GM23338 (cell line): ENCODE results near the gene TXNDC12.
"Not testable (repeated sequence)": the region's sequence is repeated elsewhere in the genome, so short reads cannot be mapped to it uniquely, and the experiment has no call there.

Experiments used
- CREB1 ChIP-seq: fragments of 250-450 bp; sonication (Bioruptor Pico); IDR thresholded peaks from 2 replicates; pipeline ENCODE4 v1.5.0; 2020; ENCODE audit warnings: low read depth, mild to moderate bottlenecking, moderate library complexity
- CTCF ChIP-seq, 2 experiments: fragments of 200-600 bp in 1 of 2; sonication (generic) in 1 of 2; conservative IDR thresholded peaks; 2 replicates each; pipeline versions ENCODE4 v1.5.1 to v1.6.1; 2016 to 2017; ENCODE audit warnings: antibody characterized with exemption in 2 of 2, low read depth in 2 of 2, mild to moderate bottlenecking in 2 of 2, moderate library complexity in 1 of 2
- EZH2 ChIP-seq: fragments of 200-600 bp; sonication (generic); IDR thresholded peaks from one replicate; pipeline ENCODE4 v1.8.0; 2017; ENCODE audit warnings: antibody characterized with exemption, mild to moderate bottlenecking, low read depth; ENCODE audit not compliant: unreplicated experiment
- EZH2phosphoT487 ChIP-seq: fragments of 200-600 bp; sonication (generic); IDR thresholded peaks from one replicate; pipeline ENCODE4 v1.8.1; 2018; ENCODE audit warnings: antibody characterized with exemption; ENCODE audit not compliant: unreplicated experiment
- JUNB ChIP-seq: IDR thresholded peaks from one replicate; pipeline ENCODE4 v1.6.1; 2016; ENCODE audit warnings: antibody characterized with exemption; ENCODE audit not compliant: unreplicated experiment
- POLR2AphosphoS5 ChIP-seq: IDR thresholded peaks from 2 replicates; pipeline ENCODE4 v1.6.1; 2016; ENCODE audit warnings: antibody characterized with exemption, low read depth
- REST ChIP-seq: IDR thresholded peaks from one replicate; pipeline ENCODE4 v1.6.1; 2018; ENCODE audit warnings: antibody characterized with exemption; ENCODE audit not compliant: unreplicated experiment
- STAT1 ChIP-seq: IDR thresholded peaks from one replicate; pipeline ENCODE4 v1.6.1; 2016; ENCODE audit warnings: antibody characterized with exemption; ENCODE audit not compliant: unreplicated experiment
- ZNF114 ChIP-seq: fragments of 250-450 bp; sonication (Bioruptor Pico); IDR thresholded peaks from 2 replicates; pipeline ENCODE4 v1.5.0; 2020; ENCODE audit warnings: mild to moderate bottlenecking, moderate library complexity
- ZNF331 ChIP-seq: fragments of 250-450 bp; sonication (Bioruptor Pico); IDR thresholded peaks from 2 replicates; pipeline ENCODE4 v1.5.0; 2020; ENCODE audit warnings: low read depth, mild to moderate bottlenecking, moderate library complexity

- not testable (repeated sequence) for TF ChIP-seq CTCF (conservative IDR thresholded peaks at IDR 0.05; ENCODE audit: low read depth in 2 of 2); CREB1; JUNB; ZNF114 (CRISPR knock-in tag); REST; STAT1; EZH2phosphoT487; POLR2AphosphoS5; EZH2; ZNF331 (CRISPR knock-in tag)
Observed at GRCh38 chr1:52028839-52029238, 26.2 kb downstream of the TXNDC12 start.
